ENCODE data around the gene GALNT2.

DNA sequence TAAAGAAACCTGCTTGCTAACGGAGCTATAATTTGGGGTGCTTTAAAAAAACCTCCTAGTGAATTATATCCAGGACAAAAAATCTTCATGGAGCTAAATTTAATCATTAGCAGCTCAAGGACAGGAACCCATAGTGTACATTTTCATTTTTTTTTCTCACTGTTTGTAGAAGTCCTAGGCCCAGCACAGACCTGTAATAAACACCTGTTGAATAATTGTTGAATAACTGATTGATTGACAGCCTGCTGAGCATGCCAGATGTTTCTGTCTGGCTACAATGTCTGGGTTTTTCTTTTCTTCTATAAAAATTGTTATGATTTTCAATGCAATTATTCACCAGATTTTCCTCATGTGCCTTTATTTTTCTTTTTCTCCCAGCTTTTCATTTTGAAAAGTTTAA is 10.9 kb upstream of the GALNT2 start:
- TF ChIP-seq EZH2 (IDR thresholded peaks at IDR 0.05; ENCODE audit: borderline replicate concordance, insufficient read depth, low read depth, low read length, poor library complexity, severe bottlenecking), result no peak
- TF ChIP-seq, protein P1, sequence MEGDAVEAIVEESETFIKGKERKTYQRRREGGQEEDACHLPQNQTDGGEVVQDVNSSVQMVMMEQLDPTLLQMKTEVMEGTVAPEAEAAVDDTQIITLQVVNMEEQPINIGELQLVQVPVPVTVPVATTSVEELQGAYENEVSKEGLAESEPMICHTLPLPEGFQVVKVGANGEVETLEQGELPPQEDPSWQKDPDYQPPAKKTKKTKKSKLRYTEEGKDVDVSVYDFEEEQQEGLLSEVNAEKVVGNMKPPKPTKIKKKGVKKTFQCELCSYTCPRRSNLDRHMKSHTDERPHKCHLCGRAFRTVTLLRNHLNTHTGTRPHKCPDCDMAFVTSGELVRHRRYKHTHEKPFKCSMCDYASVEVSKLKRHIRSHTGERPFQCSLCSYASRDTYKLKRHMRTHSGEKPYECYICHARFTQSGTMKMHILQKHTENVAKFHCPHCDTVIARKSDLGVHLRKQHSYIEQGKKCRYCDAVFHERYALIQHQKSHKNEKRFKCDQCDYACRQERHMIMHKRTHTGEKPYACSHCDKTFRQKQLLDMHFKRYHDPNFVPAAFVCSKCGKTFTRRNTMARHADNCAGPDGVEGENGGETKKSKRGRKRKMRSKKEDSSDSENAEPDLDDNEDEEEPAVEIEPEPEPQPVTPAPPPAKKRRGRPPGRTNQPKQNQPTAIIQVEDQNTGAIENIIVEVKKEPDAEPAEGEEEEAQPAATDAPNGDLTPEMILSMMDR (IDR thresholded peaks at IDR 0.05), result no peak
